A549 (cell line): ENCODE measurements around the gene TBXA2R. TPM values are rescaled to one million over a fixed set of nuclear protein-coding genes. Genes with fewer than 3 reads are reported as not detected.

ENCODE experiments used
- ATAC-seq, 2 experiments: fragments of 200-7000 bp in 1 of 2; fragments of >200 bp in 1 of 2; cut with Nextera tagmentation in 1 of 2; cut with Tn5 transposase in 1 of 2; 3 replicates each; pipeline versions ENCODE4 v1.8.0 to v1.9.1; 2018 to 2020; ENCODE audit warnings: mild to moderate bottlenecking in 1 of 2, moderate library complexity in 1 of 2
- CTCF ChIA-PET: fragments of 300-600 bp; sonication (Branson Sonifier 250); formaldehyde crosslinking; extraction: SDS; loops from one replicate; lab custom pipeline; 2021; ENCODE audit warnings: antibody characterized with exemption, inconsistent platforms; lab: Yijun Ruan, JAX
- POLR2A ChIA-PET: fragments of 350-600 bp; formaldehyde crosslinking; extraction: SDS; loops from one replicate; lab custom pipeline; 2021; ENCODE audit warnings: antibody characterized with exemption, inconsistent platforms; lab: Yijun Ruan, JAX
- DNase-seq, 2 experiments: peaks; one replicate each; pipeline versions ENCODE4 v3.0.0 to v3.0.0-alpha.2; 2011 to 2016; ENCODE audit warnings: low read depth in 1 of 2, low spot score in 1 of 2
- FAIRE-seq: peaks from 2 replicates; lab custom pipeline; 2011; peaks lifted over from hg19 to GRCh38; lab: Jason Lieb, UNC
- H3K27ac ChIP-seq, 2 experiments: fragments of >200 bp; sonication (Bioruptor Twin); formaldehyde crosslinking; 3 replicates each; pipeline ENCODE4 v1.5.1; 2016 to 2017
- H3K4me1 ChIP-seq: fragments of >200 bp; sonication (Bioruptor Twin); formaldehyde crosslinking; 3 replicates; pipeline ENCODE4 v1.6.1; 2016
- H3K4me2 ChIP-seq: fragments of >200 bp; sonication (Bioruptor Twin); formaldehyde crosslinking; 3 replicates; pipeline ENCODE4 v1.6.1; 2016
- H3K4me3 ChIP-seq: fragments of >200 bp; sonication (Bioruptor Twin); formaldehyde crosslinking; 3 replicates; pipeline ENCODE4 v1.5.1; 2016
- H3K9me3 ChIP-seq: fragments of >200 bp; sonication (Bioruptor Twin); formaldehyde crosslinking; 3 replicates; pipeline ENCODE4 v1.6.1; 2016
- EHMT2 ChIP-seq: fragments of 200-600 bp; sonication (generic); IDR thresholded peaks from 2 replicates; pipeline ENCODE4 v1.6.1; 2016; ENCODE audit warnings: antibody characterized with exemption, low read depth, mild to moderate bottlenecking, moderate library complexity
- EP300 ChIP-seq, 2 experiments: fragments of >200 bp; sonication (Bioruptor Twin); formaldehyde crosslinking; IDR thresholded peaks; 2 replicates in 1 of 2; 3 replicates in 1 of 2; pipeline ENCODE4 v1.6.1; 2016 to 2017
- FOSB ChIP-seq: fragments of 250-450 bp; sonication (Bioruptor Pico); IDR thresholded peaks from 2 replicates; pipeline ENCODE4 v1.5.0; 2020; ENCODE audit warnings: mild to moderate bottlenecking, moderate library complexity
- FOXS1 ChIP-seq: fragments of 250-450 bp; sonication (Bioruptor Pico); IDR thresholded peaks from 2 replicates; pipeline ENCODE4 v1.5.0; 2020; ENCODE audit warnings: mild to moderate bottlenecking, moderate library complexity
- HEYL ChIP-seq: fragments of 250-450 bp; sonication (Bioruptor Pico); IDR thresholded peaks from 2 replicates; pipeline ENCODE4 v1.8.0; 2021; ENCODE audit warnings: mild to moderate bottlenecking, moderate library complexity
- HOXA7 ChIP-seq: fragments of 250-450 bp; sonication (Bioruptor Pico); IDR thresholded peaks from 2 replicates; pipeline ENCODE4 v1.5.0; 2020; ENCODE audit warnings: mild to moderate bottlenecking, moderate library complexity
- HOXB5 ChIP-seq: fragments of 250-450 bp; sonication (Bioruptor Pico); IDR thresholded peaks from 2 replicates; pipeline ENCODE4 v1.5.0; 2020; ENCODE audit warnings: mild to moderate bottlenecking, moderate library complexity
- JUNB ChIP-seq: fragments of >200 bp; sonication (Bioruptor Twin); formaldehyde crosslinking; IDR thresholded peaks from 2 replicates; pipeline ENCODE4 v1.6.1; 2016
- KDM1A ChIP-seq: fragments of 200-600 bp; sonication (generic); IDR thresholded peaks from 2 replicates; pipeline ENCODE4 v1.6.1; 2016; ENCODE audit warnings: low read depth, mild to moderate bottlenecking
- MAFK ChIP-seq: fragments of 450-650 bp; IDR thresholded peaks from 2 replicates; pipeline ENCODE4 v1.6.1; 2014; ENCODE audit not compliant: partially characterized antibody
- MYC ChIP-seq: IDR thresholded peaks from 2 replicates; pipeline ENCODE4 v1.6.1; 2012; ENCODE audit warnings: mild to moderate bottlenecking, inconsistent platforms, low read length, improper control_type of control experiment, borderline replicate concordance
- NR3C1 ChIP-seq: fragments of >200 bp; sonication (Bioruptor Twin); formaldehyde crosslinking; IDR thresholded peaks from 3 replicates; pipeline ENCODE4 v1.6.1; 2017
- ZC3H11A ChIP-seq: fragments of 450-650 bp; IDR thresholded peaks from 2 replicates; pipeline ENCODE4 v1.6.1; 2014; ENCODE audit warnings: antibody characterized with exemption, mild to moderate bottlenecking
- ZNF302 ChIP-seq: fragments of 250-450 bp; sonication (Bioruptor Pico); IDR thresholded peaks from 2 replicates; pipeline ENCODE4 v1.9.0; 2021; ENCODE audit warnings: inconsistent platforms, mild to moderate bottlenecking, moderate library complexity
- WGBS: methylation state at CpG from one replicate; pipeline ENCODE4 v1.1.6; 2017; ENCODE audit errors: missing lambda C conversion rate; 5-methylcytosine and 5-hydroxymethylcytosine counted together
- polyA plus RNA-seq, 4 experiments: library from polyadenylated mRNA; depleted of rRNA in 3 of 4; stranded (reverse); fragments of >200 nt; fragmentation: RNase III in 1 of 4; extraction: RNeasy Plus Mini Kit Qiagen cat#74134 plus additional on column Dnase treatment in 1 of 4; gene quantifications; 2 replicates in 3 of 4; 3 replicates in 1 of 4; pipeline ENCODE4 v1.2.3, GENCODE V29; 2011 to 2017
- TF ChIP-seq, protein P1 (sequence below): fragments of >200 bp; sonication (Bioruptor Twin); formaldehyde crosslinking; IDR thresholded peaks from 3 replicates; pipeline ENCODE4 v1.6.1; 2016
- TF ChIP-seq, protein P2 (sequence below): fragments of 200-600 bp; sonication (generic); IDR thresholded peaks from 2 replicates; pipeline ENCODE4 v1.6.1; 2016; ENCODE audit warnings: antibody characterized with exemption, mild to moderate bottlenecking, moderate library complexity
- TF ChIP-seq, protein P3 (sequence below): IDR thresholded peaks from 2 replicates; pipeline ENCODE4 v1.6.1; 2012

The TBXA2R gene
- polyA plus RNA-seq, 2 of the 4 experiments (the other 2 are of a cell fraction): 0.13 to 0.49 TPM

DNA sequence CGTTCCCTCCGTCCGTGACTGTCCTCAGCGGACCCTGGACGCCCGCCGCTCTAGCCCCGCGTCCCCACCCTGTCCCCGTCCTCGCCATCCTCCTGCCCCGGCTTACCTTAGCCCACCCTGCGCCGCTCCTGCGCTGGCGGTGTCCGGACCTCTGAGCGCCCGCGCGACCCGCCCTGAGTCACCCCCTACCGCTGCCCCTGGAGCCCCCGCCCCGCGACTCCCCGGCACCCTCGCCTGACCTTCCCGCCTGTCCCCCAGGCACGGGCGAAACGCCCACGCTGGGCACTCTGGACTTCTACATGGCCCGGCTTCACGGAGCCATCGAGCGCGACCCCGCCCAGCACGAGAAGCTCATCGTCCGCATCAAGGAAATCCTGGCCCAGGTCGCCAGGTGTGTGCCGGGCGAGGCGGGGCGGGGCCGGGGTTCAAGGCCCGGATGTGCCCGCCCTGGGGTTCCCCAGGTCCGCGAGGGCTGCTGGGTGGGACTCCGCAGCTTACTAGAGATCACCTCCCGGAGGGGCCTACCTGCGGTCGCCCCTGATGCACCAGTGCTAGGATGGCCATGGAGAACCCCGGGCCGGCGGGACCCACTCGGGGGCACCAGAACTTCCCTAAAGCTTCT is 28.8 kb downstream of the TBXA2R start:
- ATAC-seq (no peak), DNase-seq (no peak), FAIRE-seq (no peak)
- TF ChIP-seq HOXB5 (CRISPR knock-in tag) (no peak), MYC (no peak)
- POLR2A ChIA-PET: no interaction called here
- Histone ChIP-seq H3K4me1 (no peaks in the 10 kb centered on the region), H3K27ac (no peak overlapping the region), H3K9me3 (no peaks in the 10 kb centered on the region), H3K4me3 (no peak overlapping the region), H3K4me2 (no peak overlapping the region)
- CTCF ChIA-PET: interaction anchor here (0.5 to 9.7 kb wide), 3 partner anchors 24 to 42 kb away, joined by 4 to 100 read pairs (median 5); no protein-coding TSS in a partner anchor
- WGBS: 96% methylated on average over 16 of the region's 60 CpGs

DNA sequence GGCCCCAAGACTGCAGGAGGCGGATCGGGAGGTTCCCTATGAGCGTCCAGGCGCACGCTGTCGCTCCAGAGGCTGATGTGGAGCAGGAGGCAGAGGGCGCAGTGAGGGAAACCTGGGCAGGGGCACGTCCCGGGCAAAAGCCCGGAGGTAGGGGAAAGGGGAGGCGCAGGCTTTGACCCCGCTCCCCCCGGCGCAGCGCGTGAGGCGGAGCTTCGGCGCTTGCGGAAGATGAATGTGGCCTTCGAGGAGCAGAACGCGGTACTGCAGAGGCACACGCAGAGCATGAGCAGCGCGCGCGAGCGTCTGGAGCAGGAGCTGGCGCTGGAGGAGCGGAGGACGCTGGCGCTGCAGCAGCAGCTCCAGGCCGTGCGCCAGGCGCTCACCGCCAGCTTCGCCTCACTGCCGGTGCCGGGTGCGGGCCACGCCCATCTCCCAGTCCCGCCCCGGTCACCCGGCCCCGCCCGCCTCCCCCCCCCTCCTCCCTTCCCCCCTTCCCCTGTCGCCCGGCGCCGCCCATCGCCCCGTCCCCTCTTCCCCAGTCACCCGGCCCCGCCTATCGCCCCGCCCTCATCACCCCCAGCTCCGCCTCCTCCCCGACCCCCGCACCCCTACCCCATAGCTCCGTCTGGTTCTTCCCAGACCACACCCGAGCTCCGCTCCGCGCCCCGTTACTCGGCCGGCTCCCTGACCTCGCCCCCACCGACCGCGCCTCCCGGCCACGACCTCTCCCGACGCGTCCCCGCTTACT is 29.8 kb downstream of the TBXA2R start:
- Histone ChIP-seq H3K4me2 (no peak overlapping the region), H3K27ac (no peak overlapping the region)
- FAIRE-seq (no peak), DNase-seq (no peak), ATAC-seq (no peak)
- TF ChIP-seq HEYL: no peak
- no peak for TF ChIP-seq JUNB
- no peak for TF ChIP-seq ZC3H11A
- no peak for TF ChIP-seq MYC
- TF ChIP-seq, protein P1, sequence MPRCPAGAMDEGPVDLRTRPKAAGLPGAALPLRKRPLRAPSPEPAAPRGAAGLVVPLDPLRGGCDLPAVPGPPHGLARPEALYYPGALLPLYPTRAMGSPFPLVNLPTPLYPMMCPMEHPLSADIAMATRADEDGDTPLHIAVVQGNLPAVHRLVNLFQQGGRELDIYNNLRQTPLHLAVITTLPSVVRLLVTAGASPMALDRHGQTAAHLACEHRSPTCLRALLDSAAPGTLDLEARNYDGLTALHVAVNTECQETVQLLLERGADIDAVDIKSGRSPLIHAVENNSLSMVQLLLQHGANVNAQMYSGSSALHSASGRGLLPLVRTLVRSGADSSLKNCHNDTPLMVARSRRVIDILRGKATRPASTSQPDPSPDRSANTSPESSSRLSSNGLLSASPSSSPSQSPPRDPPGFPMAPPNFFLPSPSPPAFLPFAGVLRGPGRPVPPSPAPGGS: no peak
- TF ChIP-seq EHMT2: no peak
- TF ChIP-seq KDM1A: no peak
- TF ChIP-seq, protein P2, sequence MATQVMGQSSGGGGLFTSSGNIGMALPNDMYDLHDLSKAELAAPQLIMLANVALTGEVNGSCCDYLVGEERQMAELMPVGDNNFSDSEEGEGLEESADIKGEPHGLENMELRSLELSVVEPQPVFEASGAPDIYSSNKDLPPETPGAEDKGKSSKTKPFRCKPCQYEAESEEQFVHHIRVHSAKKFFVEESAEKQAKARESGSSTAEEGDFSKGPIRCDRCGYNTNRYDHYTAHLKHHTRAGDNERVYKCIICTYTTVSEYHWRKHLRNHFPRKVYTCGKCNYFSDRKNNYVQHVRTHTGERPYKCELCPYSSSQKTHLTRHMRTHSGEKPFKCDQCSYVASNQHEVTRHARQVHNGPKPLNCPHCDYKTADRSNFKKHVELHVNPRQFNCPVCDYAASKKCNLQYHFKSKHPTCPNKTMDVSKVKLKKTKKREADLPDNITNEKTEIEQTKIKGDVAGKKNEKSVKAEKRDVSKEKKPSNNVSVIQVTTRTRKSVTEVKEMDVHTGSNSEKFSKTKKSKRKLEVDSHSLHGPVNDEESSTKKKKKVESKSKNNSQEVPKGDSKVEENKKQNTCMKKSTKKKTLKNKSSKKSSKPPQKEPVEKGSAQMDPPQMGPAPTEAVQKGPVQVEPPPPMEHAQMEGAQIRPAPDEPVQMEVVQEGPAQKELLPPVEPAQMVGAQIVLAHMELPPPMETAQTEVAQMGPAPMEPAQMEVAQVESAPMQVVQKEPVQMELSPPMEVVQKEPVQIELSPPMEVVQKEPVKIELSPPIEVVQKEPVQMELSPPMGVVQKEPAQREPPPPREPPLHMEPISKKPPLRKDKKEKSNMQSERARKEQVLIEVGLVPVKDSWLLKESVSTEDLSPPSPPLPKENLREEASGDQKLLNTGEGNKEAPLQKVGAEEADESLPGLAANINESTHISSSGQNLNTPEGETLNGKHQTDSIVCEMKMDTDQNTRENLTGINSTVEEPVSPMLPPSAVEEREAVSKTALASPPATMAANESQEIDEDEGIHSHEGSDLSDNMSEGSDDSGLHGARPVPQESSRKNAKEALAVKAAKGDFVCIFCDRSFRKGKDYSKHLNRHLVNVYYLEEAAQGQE: no peak
- no peak for TF ChIP-seq ZNF302 (CRISPR knock-in tag)
- no peak for TF ChIP-seq FOXS1
- TF ChIP-seq MAFK: no peak
- TF ChIP-seq FOSB: no peak
- TF ChIP-seq NR3C1: no peak
- TF ChIP-seq, protein P3, sequence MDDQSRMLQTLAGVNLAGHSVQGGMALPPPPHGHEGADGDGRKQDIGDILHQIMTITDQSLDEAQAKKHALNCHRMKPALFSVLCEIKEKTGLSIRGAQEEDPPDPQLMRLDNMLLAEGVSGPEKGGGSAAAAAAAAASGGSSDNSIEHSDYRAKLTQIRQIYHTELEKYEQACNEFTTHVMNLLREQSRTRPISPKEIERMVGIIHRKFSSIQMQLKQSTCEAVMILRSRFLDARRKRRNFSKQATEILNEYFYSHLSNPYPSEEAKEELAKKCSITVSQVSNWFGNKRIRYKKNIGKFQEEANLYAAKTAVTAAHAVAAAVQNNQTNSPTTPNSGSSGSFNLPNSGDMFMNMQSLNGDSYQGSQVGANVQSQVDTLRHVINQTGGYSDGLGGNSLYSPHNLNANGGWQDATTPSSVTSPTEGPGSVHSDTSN: no peak
- no peak for TF ChIP-seq HOXA7 (CRISPR knock-in tag)
- TF ChIP-seq EP300 (IDR thresholded peaks at IDR 0.05): no peak
- TF ChIP-seq, all 56 proteins: peak for 0
- POLR2A ChIA-PET: no interaction called here
- Histone ChIP-seq H3K4me1 (peaks cover 3% of the 10 kb centered on the region; the same call in 1 of the 3 replicates), H3K4me3 (no peak overlapping the region), H3K9me3 (no peaks in the 10 kb centered on the region)
- WGBS: 96% methylated on average over 55 of the region's 78 CpGs
- CTCF ChIA-PET: interaction anchor here (3.8 to 9.7 kb wide), 2 partner anchors 19 to 30 kb away, joined by 70 to 100 read pairs; partner anchors contain the start of gene MFSD12
